ENCODE measurements around the gene CYP19A1. TPM values are rescaled to one million over a fixed set of nuclear protein-coding genes. Genes with fewer than 3 reads are reported as not detected.
A peak's percentile ranks its signal among the peaks of the same experiment; 100 is the strongest.

The CYP19A1 gene
- polyA plus RNA-seq, 1 of the 3 experiments (the other 2 are of a cell fraction), result 0.03 TPM

- ChIA-PET POLR2A (no interaction called here), CTCF (interaction anchor here (0.9 to 6.5 kb wide), 5 partner anchors 12 to 115 kb away, joined by 3 to 32 read pairs (median 7); no protein-coding TSS in a partner anchor)
- Histone ChIP-seq H3F3A (replicated peaks; ENCODE audit: insufficient read depth) (no peaks in the 10 kb centered on the region), H3K36me3 (replicated peaks in 1 of 2; ENCODE audit: control insufficient read depth in 1 of 2, insufficient read depth in 2 of 2, low read length in 1 of 2) (no peaks in the 10 kb centered on the region), H3K4me2 (no peak overlapping the region), H3K27me3 (ENCODE audit: insufficient read depth) (peaks cover 7% of the 10 kb centered on the region; the same call in 1 of the 2 replicates), H3K9ac (no peak overlapping the region), H3K79me2 (ENCODE audit: insufficient read depth) (no peaks in the 10 kb centered on the region), H3K4me3 (ENCODE audit: low read depth in 2 of 2, low read length in 1 of 2) (no peak overlapping the region), H3K9me2 (no peaks in the 10 kb centered on the region), H4K20me1 (ENCODE audit: insufficient read depth) (no peaks in the 10 kb centered on the region), H3K27ac (ENCODE audit: low read depth in 2 of 2, low read length in 1 of 2) (no peak overlapping the region), H2AFZ (ENCODE audit: low read depth) (no peak overlapping the region), H3K4me1 (ENCODE audit: control insufficient read depth in 1 of 2, insufficient read depth in 2 of 2, low read depth in 1 of 2, low read length in 1 of 2) (no peaks in the 10 kb centered on the region; a peak in 1 of 4 replicates), H3K9me3 (no peaks in the 10 kb centered on the region)
- 0 out of 2 replicates have a peak, but pooled peaks have one; percentile 7 for TF ChIP-seq CTCF (IDR thresholded peaks at IDR 0.05)
- TF ChIP-seq MAX (IDR thresholded peaks at IDR 0.05; ENCODE audit: low read depth), result no peak
- WGBS (ENCODE audit: low lambda C conversion rate), result 63% methylated on average over 1 of the region's 1 CpG
- DNase-seq, result no peak
Measured at GRCh38 chr15:51286816-51287215, 51.6 kb downstream of the CYP19A1 start.

DNA sequence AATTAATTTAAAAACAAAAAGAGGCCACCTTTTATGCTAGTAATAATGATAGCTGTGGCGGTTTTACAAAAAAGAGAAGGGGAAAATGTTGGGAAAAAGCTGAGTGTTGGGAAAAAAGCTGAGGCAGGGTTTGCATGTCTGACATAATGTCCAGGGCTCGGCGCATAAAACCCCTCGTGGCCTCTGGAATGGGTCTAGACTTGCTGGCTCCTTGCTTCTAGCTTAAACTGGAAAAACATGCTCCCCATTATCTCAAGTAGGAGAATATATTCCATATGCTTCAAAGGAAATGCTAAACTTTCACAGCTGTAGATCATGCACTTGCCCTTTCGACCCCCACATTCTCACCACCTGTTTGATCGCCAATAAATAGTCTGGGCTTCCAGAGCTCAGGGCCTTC is 53.0 kb downstream of the CYP19A1 start:
- peaks cover 7% of the 10 kb centered on the region; the same call in 1 of the 2 replicates for H3K27me3 ChIP-seq (ENCODE audit: insufficient read depth)
- 70% methylated on average over 6 of the region's 6 CpGs for WGBS (ENCODE audit: low lambda C conversion rate)

More for the DNA sequence above, 53.0 kb downstream of the CYP19A1 start:
- H3K4me3 ChIP-seq (ENCODE audit: low read depth in 2 of 2, low read length in 1 of 2), result no peak overlapping the region
- H3K4me2 ChIP-seq, result no peak overlapping the region
- H3F3A ChIP-seq (replicated peaks; ENCODE audit: insufficient read depth), result no peaks in the 10 kb centered on the region
- H2AFZ ChIP-seq (ENCODE audit: low read depth), result no peak overlapping the region
- no peaks in the 10 kb centered on the region for H4K20me1 ChIP-seq (ENCODE audit: insufficient read depth)
- no peaks in the 10 kb centered on the region for H3K36me3 ChIP-seq (replicated peaks in 1 of 2; ENCODE audit: control insufficient read depth in 1 of 2, insufficient read depth in 2 of 2, low read length in 1 of 2)
- peaks cover 0 to 8% of the 10 kb centered on the region in 2 experiments; a peak in 1 of 4 replicates for H3K4me1 ChIP-seq (ENCODE audit: control insufficient read depth in 1 of 2, insufficient read depth in 2 of 2, low read depth in 1 of 2, low read length in 1 of 2)
- H3K9me2 ChIP-seq, result no peaks in the 10 kb centered on the region
- H3K79me2 ChIP-seq (ENCODE audit: insufficient read depth), result no peaks in the 10 kb centered on the region
- H3K9ac ChIP-seq, result no peak overlapping the region
- TF ChIP-seq EZH2phosphoT487 (IDR thresholded peaks at IDR 0.05; ENCODE audit: borderline replicate concordance, low read depth) (no peak), MEF2A (IDR thresholded peaks at IDR 0.05; ENCODE audit: borderline replicate concordance, low read depth) (no peak), RAD21 (IDR thresholded peaks at IDR 0.05; ENCODE audit: low read length) (no peak), RXRA (IDR thresholded peaks at IDR 0.05; ENCODE audit: borderline replicate concordance, low read depth) (no peak), TAF1 (IDR thresholded peaks at IDR 0.05; ENCODE audit: borderline replicate concordance, low read depth, low read length) (no peak), PBX3 (IDR thresholded peaks at IDR 0.05) (no peak), RCOR1 (IDR thresholded peaks at IDR 0.05; ENCODE audit: low read length) (no peak)
- TF ChIP-seq, protein P1, sequence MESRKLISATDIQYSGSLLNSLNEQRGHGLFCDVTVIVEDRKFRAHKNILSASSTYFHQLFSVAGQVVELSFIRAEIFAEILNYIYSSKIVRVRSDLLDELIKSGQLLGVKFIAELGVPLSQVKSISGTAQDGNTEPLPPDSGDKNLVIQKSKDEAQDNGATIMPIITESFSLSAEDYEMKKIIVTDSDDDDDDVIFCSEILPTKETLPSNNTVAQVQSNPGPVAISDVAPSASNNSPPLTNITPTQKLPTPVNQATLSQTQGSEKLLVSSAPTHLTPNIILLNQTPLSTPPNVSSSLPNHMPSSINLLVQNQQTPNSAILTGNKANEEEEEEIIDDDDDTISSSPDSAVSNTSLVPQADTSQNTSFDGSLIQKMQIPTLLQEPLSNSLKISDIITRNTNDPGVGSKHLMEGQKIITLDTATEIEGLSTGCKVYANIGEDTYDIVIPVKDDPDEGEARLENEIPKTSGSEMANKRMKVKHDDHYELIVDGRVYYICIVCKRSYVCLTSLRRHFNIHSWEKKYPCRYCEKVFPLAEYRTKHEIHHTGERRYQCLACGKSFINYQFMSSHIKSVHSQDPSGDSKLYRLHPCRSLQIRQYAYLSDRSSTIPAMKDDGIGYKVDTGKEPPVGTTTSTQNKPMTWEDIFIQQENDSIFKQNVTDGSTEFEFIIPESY (IDR thresholded peaks at IDR 0.05; ENCODE audit: borderline replicate concordance, low read depth), result no peak
- ChIA-PET POLR2A (no interaction called here), CTCF (interaction anchor here (1.2 to 6.5 kb wide), 4 partner anchors 11 to 95 kb away, joined by 3 to 32 read pairs (median 8); no protein-coding TSS in a partner anchor)
- H3K9me3 ChIP-seq, result no peaks in the 10 kb centered on the region
- no peak for DNase-seq
- no peak overlapping the region for H3K27ac ChIP-seq (ENCODE audit: low read depth in 2 of 2, low read length in 1 of 2)

Data from SK-N-SH (cell line).